Sigmoid colon (tissue), 4 donors: Measurements from ENCODE around the gene RIPOR3.

Experiments
- EP300 ChIP-seq, 4 donors: sonication (generic); formaldehyde crosslinking; IDR thresholded peaks; one replicate each; pipeline ENCODE4 v1.6.1; 2017; ENCODE audit warnings: antibody characterized with exemption in 4 of 4
- POLR2A ChIP-seq, 2 donors: fragments of 450-650 bp; IDR thresholded peaks; one replicate each; pipeline ENCODE4 v1.6.1; 2016; ENCODE audit warnings: antibody characterized with exemption in 2 of 2, mild to moderate bottlenecking in 2 of 2, moderate library complexity in 2 of 2
- POLR2AphosphoS5 ChIP-seq, 4 donors: sonication (generic); formaldehyde crosslinking; IDR thresholded peaks; one replicate each; pipeline ENCODE4 v1.6.1; 2017; ENCODE audit warnings: antibody characterized with exemption in 4 of 4
- TF ChIP-seq, protein P1 (sequence below), 4 experiments: fragments of 450-650 bp in 3 of 4; fragments of 200-600 bp in 1 of 4; IDR thresholded peaks; one replicate each; pipeline ENCODE4 v1.5.1; 2016 to 2019; ENCODE audit warnings: antibody characterized with exemption in 4 of 4, mild to moderate bottlenecking in 3 of 4, moderate library complexity in 2 of 4

DNA sequence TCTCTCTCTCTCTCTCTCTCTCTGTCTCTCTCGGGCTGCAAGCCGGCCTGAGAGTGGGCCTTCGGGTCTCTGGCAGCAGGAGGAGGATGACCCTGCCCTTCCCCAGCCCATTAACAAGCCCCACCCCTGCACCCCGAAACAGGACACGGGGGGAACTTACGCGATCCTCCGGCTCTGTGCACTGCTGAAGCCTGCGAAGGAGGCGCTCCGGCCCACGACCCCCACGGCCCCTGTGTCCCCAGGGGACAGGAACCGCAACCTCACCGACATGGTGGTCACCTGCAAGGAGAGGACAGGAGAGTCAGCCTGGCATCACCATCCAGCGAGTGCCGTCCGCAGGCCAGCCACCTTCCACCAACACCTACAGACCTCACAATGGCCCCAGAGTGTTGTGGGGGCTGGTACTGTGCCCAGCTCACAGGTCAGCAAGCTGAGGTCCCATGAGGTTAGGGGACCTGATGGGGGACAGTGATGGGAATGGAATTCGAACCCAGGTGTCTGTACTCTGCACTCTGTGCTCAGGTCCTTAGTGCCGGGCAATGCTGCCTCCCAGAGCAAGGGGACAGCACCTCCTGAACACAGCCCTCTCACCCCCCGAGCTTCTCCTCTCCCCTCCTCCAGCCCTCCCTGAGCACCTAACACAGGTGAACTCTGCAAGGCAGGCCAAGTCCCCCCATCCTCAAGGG, 60.6 kb downstream of the RIPOR3 start:
- TF ChIP-seq, protein P1, sequence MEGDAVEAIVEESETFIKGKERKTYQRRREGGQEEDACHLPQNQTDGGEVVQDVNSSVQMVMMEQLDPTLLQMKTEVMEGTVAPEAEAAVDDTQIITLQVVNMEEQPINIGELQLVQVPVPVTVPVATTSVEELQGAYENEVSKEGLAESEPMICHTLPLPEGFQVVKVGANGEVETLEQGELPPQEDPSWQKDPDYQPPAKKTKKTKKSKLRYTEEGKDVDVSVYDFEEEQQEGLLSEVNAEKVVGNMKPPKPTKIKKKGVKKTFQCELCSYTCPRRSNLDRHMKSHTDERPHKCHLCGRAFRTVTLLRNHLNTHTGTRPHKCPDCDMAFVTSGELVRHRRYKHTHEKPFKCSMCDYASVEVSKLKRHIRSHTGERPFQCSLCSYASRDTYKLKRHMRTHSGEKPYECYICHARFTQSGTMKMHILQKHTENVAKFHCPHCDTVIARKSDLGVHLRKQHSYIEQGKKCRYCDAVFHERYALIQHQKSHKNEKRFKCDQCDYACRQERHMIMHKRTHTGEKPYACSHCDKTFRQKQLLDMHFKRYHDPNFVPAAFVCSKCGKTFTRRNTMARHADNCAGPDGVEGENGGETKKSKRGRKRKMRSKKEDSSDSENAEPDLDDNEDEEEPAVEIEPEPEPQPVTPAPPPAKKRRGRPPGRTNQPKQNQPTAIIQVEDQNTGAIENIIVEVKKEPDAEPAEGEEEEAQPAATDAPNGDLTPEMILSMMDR (IDR thresholded peaks at IDR 0.05) = no peak
- TF ChIP-seq EP300 (IDR thresholded peaks at IDR 0.05) (no peak), POLR2A (IDR thresholded peaks at IDR 0.05) (no peak), POLR2AphosphoS5 (IDR thresholded peaks at IDR 0.05) (no peak)
